Endothelial cell of umbilical vein (primary cell): ENCODE results near the gene LYPD4.

Experiments used
- CTCF ChIP-seq, 2 donors: IDR thresholded peaks; 1 replicate in 1 of 2; 2 replicates in 1 of 2; pipeline ENCODE4 v1.5.1; 2011; ENCODE audit warnings: low read length in 2 of 2, mild to moderate bottlenecking in 2 of 2, moderate library complexity in 2 of 2, control low read depth in 1 of 2, inconsistent platforms in 1 of 2, low read depth in 1 of 2; ENCODE audit not compliant: insufficient read depth in 1 of 2; ENCODE audit errors: extremely low read depth in 1 of 2
- EZH2 ChIP-seq: IDR thresholded peaks from 2 replicates; pipeline ENCODE4 v1.6.1; 2012; ENCODE audit warnings: borderline replicate concordance, low read depth, mild to moderate bottlenecking, moderate library complexity, low read length, inconsistent platforms; ENCODE audit not compliant: severe bottlenecking
- TF ChIP-seq, protein P1 (sequence below): IDR thresholded peaks from 2 replicates; pipeline ENCODE4 v1.6.1; 2011; ENCODE audit not compliant: insufficient read depth, insufficient read length

DNA sequence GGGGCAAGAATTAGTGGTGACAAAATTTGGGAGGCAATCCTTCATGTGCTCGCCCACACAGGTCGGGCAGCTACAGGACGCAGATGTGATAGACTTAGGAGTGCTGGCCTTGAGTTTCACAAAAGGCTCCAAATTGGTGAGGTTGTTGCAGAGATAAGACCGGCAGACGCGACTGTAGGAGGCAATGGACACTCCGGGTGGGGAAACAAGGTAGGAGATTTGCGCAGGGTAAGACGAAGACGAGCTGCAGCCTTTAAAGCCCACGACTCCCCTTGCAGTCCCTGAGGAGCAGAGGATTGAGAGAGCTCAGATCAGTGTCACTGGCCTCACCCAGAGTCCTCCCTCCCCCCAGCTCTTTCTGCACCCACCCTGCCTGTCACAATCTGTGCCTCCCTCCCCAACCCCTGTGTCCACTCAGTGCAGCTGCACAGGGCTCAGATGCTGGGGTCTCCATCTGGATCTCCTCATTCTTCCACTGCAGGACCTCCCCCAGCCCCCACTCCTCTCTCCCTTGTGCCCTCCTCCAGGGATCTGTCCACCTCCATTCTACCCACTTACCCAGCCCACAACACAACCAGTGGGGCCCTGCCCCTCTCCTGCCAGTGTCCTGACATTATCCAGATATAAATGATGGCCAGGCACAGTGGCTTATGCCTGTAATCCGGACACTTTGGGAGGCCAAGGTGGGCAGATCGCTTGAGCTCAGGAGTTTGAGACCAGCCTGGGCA, 6.3 kb downstream of the LYPD4 start:
- TF ChIP-seq CTCF (IDR thresholded peaks at IDR 0.05; ENCODE audit: extremely low read depth in 1 of 2, insufficient read depth in 1 of 2, low read depth in 1 of 2, low read length in 2 of 2) (no peak), EZH2 (no peak)
- TF ChIP-seq, protein P1, sequence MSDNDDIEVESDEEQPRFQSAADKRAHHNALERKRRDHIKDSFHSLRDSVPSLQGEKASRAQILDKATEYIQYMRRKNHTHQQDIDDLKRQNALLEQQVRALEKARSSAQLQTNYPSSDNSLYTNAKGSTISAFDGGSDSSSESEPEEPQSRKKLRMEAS, result no peak
